Mesenchymal stem cell (in vitro differentiated cells and primary cell): Measurements from ENCODE around the gene ERG28.

Experiments used
- DNase-seq: peaks from one replicate; pipeline ENCODE4 v3.0.0-alpha.2; 2013
- H2AFZ ChIP-seq: one replicate; pipeline ENCODE4 v1.6.1; 2013; ENCODE audit warnings: low read depth, mild to moderate bottlenecking, control low read depth, inconsistent platforms, low read length, moderate library complexity
- H2AK5ac ChIP-seq: 2 replicates; pipeline ENCODE4 v1.6.1; 2013; ENCODE audit warnings: low read length, moderate library complexity, mild to moderate bottlenecking, inconsistent platforms; ENCODE audit not compliant: severe bottlenecking
- H2BK120ac ChIP-seq: one replicate; pipeline ENCODE4 v1.6.1; 2013; ENCODE audit warnings: low read depth, mild to moderate bottlenecking, inconsistent platforms, low read length, moderate library complexity
- H2BK12ac ChIP-seq, 2 experiments: one replicate each; pipeline ENCODE4 v1.6.1; 2013; ENCODE audit warnings: inconsistent platforms in 2 of 2, low read length in 2 of 2, mild to moderate bottlenecking in 2 of 2, moderate library complexity in 2 of 2, control low read depth in 1 of 2
- H2BK15ac ChIP-seq: one replicate; pipeline ENCODE4 v1.6.1; 2013; ENCODE audit warnings: mild to moderate bottlenecking, low read depth, inconsistent platforms; ENCODE audit not compliant: poor library complexity, severe bottlenecking
- H2BK5ac ChIP-seq: 2 replicates; pipeline ENCODE4 v1.6.1; 2013; ENCODE audit warnings: low read depth, mild to moderate bottlenecking, low read length, control low read depth, inconsistent platforms; ENCODE audit not compliant: poor library complexity, severe bottlenecking
- H3K14ac ChIP-seq, 2 experiments: one replicate each; pipeline ENCODE4 v1.6.1; 2013; ENCODE audit warnings: inconsistent platforms in 2 of 2, low read length in 2 of 2, control low read depth in 1 of 2, mild to moderate bottlenecking in 1 of 2, moderate library complexity in 1 of 2
- H3K18ac ChIP-seq, 2 experiments: one replicate each; pipeline ENCODE4 v1.6.1; 2013; ENCODE audit warnings: inconsistent platforms in 2 of 2, low read length in 2 of 2, control low read depth in 1 of 2, low read depth in 1 of 2, mild to moderate bottlenecking in 1 of 2
- H3K23ac ChIP-seq, 2 experiments: one replicate each; pipeline ENCODE4 v1.6.1; 2013; ENCODE audit warnings: inconsistent platforms in 2 of 2, low read length in 2 of 2, mild to moderate bottlenecking in 2 of 2, moderate library complexity in 2 of 2, control low read depth in 1 of 2
- H3K27ac ChIP-seq: 2 replicates; pipeline ENCODE4 v1.5.1; 2013; ENCODE audit warnings: mild to moderate bottlenecking, moderate library complexity, low read length, control low read depth, inconsistent platforms; ENCODE audit not compliant: poor library complexity, severe bottlenecking
- H3K27me3 ChIP-seq, 2 experiments: 2 replicates each; pipeline versions ENCODE4 v1.6.1 to v1.7.0; 2013; ENCODE audit warnings: low read length in 2 of 2, mild to moderate bottlenecking in 2 of 2, moderate library complexity in 2 of 2, control low read depth in 1 of 2, inconsistent platforms in 1 of 2; ENCODE audit not compliant: control insufficient read depth in 1 of 2, insufficient read depth in 1 of 2
- H3K36me3 ChIP-seq, 2 experiments: 2 replicates each; pipeline versions ENCODE4 v1.6.1 to v1.7.0; 2013; ENCODE audit warnings: low read length in 2 of 2, control low read depth in 1 of 2, inconsistent platforms in 1 of 2, low read depth in 1 of 2, mild to moderate bottlenecking in 1 of 2; ENCODE audit not compliant: insufficient read depth in 2 of 2, control insufficient read depth in 1 of 2
- H3K4ac ChIP-seq, 2 experiments: one replicate each; pipeline ENCODE4 v1.6.1; 2013; ENCODE audit warnings: inconsistent platforms in 2 of 2, low read length in 2 of 2, mild to moderate bottlenecking in 2 of 2, moderate library complexity in 2 of 2, control low read depth in 1 of 2, low read depth in 1 of 2
- H3K4me1 ChIP-seq: 2 replicates; pipeline ENCODE4 v1.6.1; 2013; ENCODE audit warnings: low read depth, low read length, control low read depth; ENCODE audit not compliant: control insufficient read depth, insufficient read depth
- H3K4me2 ChIP-seq: 2 replicates; pipeline ENCODE4 v1.6.1; 2013; ENCODE audit warnings: low read length, mild to moderate bottlenecking, inconsistent platforms; ENCODE audit not compliant: poor library complexity, severe bottlenecking
- H3K4me3 ChIP-seq, 2 experiments: 2 replicates each; pipeline versions ENCODE4 v1.5.1 to v1.7.0; 2013; ENCODE audit warnings: low read length in 2 of 2, mild to moderate bottlenecking in 2 of 2, control low read depth in 1 of 2, low read depth in 1 of 2; ENCODE audit not compliant: insufficient read depth in 1 of 2
- H3K79me1 ChIP-seq: replicated peaks from 2 replicates; pipeline ENCODE4 v1.6.1; 2013; ENCODE audit warnings: mild to moderate bottlenecking, control low read depth, low read length, inconsistent platforms; ENCODE audit not compliant: poor library complexity, severe bottlenecking
- H3K9ac ChIP-seq: 2 replicates; pipeline ENCODE4 v1.7.0; 2013; ENCODE audit warnings: mild to moderate bottlenecking, low read length, moderate library complexity
- H3K9me3 ChIP-seq: 2 replicates; pipeline ENCODE4 v1.7.0; 2013; ENCODE audit warnings: mild to moderate bottlenecking, low read length; ENCODE audit not compliant: control insufficient read depth
- H4K8ac ChIP-seq: one replicate; pipeline ENCODE4 v1.6.1; 2013; ENCODE audit warnings: inconsistent platforms, mild to moderate bottlenecking, low read length, moderate library complexity
- H4K91ac ChIP-seq: one replicate; pipeline ENCODE4 v1.6.1; 2013; ENCODE audit warnings: mild to moderate bottlenecking, low read length, inconsistent platforms
- WGBS: methylation state at CpG from one replicate; pipeline ENCODE4 v1.1.7; 2013; ENCODE audit warnings: mixed read lengths; 5-methylcytosine and 5-hydroxymethylcytosine counted together

The ERG28 gene

GRCh38 chr14:75610834-75611233, 49.8 kb downstream of the ERG28 start:
- H2BK12ac ChIP-seq: no peak overlapping the region

GRCh38 chr14:75609606-75610475, 50.8 kb downstream of the ERG28 start:
- peaks cover 7% of the 10 kb centered on the region for H3K4me1 ChIP-seq
- no peak for DNase-seq
- WGBS: 90% methylated on average over 9 of the region's 9 CpGs
- no peak overlapping the region for H4K91ac ChIP-seq
- H3K4ac ChIP-seq: no peak overlapping the region
- no peak overlapping the region for H2BK15ac ChIP-seq
- no peak overlapping the region for H3K4me3 ChIP-seq
- H2BK12ac ChIP-seq: no peak overlapping the region
- H3K27me3 ChIP-seq: no peaks in the 10 kb centered on the region
- H3K27ac ChIP-seq: no peak overlapping the region
- H2BK120ac ChIP-seq: no peak overlapping the region
- H3K23ac ChIP-seq: no peak overlapping the region
- no peak overlapping the region for H3K18ac ChIP-seq
- H3K4me2 ChIP-seq: no peak overlapping the region
- H3K79me1 ChIP-seq: peaks cover 45% of the 10 kb centered on the region
- no peak overlapping the region for H3K14ac ChIP-seq
- peaks cover 0 to 7% of the 10 kb centered on the region in 2 experiments for H3K36me3 ChIP-seq
- H3K9me3 ChIP-seq: peaks cover 19% of the 10 kb centered on the region
- H2AK5ac ChIP-seq: no peak overlapping the region
- no peak overlapping the region for H3K9ac ChIP-seq
- no peak overlapping the region for H2AFZ ChIP-seq
- H2BK5ac ChIP-seq: no peak overlapping the region
- no peak overlapping the region for H4K8ac ChIP-seq

More at GRCh38 chr14:75610834-75611233, 49.8 kb downstream of the ERG28 start:
- WGBS: 80% methylated on average over 2 of the region's 4 CpGs
- no peak overlapping the region for H3K9ac ChIP-seq
- peaks cover 0 to 7% of the 10 kb centered on the region in 2 experiments for H3K36me3 ChIP-seq
- no peaks in the 10 kb centered on the region for H3K27me3 ChIP-seq
- no peak overlapping the region for H2AK5ac ChIP-seq
- H2BK5ac ChIP-seq: no peak overlapping the region
- H3K4me2 ChIP-seq: no peak overlapping the region
- H2BK120ac ChIP-seq: no peak overlapping the region
- H3K4ac ChIP-seq: no peak overlapping the region
- H3K9me3 ChIP-seq: peaks cover 19% of the 10 kb centered on the region
- no peak overlapping the region for H3K18ac ChIP-seq
- peak; percentile 47 for DNase-seq
- no peak overlapping the region for H3K14ac ChIP-seq
- H3K27ac ChIP-seq: no peak overlapping the region
- H4K91ac ChIP-seq: no peak overlapping the region
- peaks cover 3% of the 10 kb centered on the region for H3K4me1 ChIP-seq
- no peak overlapping the region for H3K23ac ChIP-seq
- no peak overlapping the region for H2AFZ ChIP-seq
- H4K8ac ChIP-seq: no peak overlapping the region
- H3K4me3 ChIP-seq: no peak overlapping the region
- peaks cover 51% of the 10 kb centered on the region for H3K79me1 ChIP-seq
- H2BK15ac ChIP-seq: no peak overlapping the region

- H2BK15ac ChIP-seq: no peak overlapping the region
- DNase-seq: no peak
- H3K9ac ChIP-seq: no peak overlapping the region
- H3K14ac ChIP-seq: no peak overlapping the region
- no peak overlapping the region for H3K23ac ChIP-seq
- H2BK5ac ChIP-seq: no peak overlapping the region
- WGBS: 96% methylated on average over 3 of the region's 4 CpGs
- H2AFZ ChIP-seq: no peak overlapping the region
- peaks cover 9% of the 10 kb centered on the region for H3K4me1 ChIP-seq
- no peak overlapping the region for H3K4me3 ChIP-seq
- H3K4me2 ChIP-seq: no peak overlapping the region
- peaks cover 39% of the 10 kb centered on the region for H3K79me1 ChIP-seq
- H4K91ac ChIP-seq: no peak overlapping the region
- H3K9me3 ChIP-seq: peaks cover 19% of the 10 kb centered on the region
- no peak overlapping the region for H3K27ac ChIP-seq
- peaks cover 0 to 7% of the 10 kb centered on the region in 2 experiments for H3K36me3 ChIP-seq
- H3K4ac ChIP-seq: no peak overlapping the region
- no peak overlapping the region for H2BK12ac ChIP-seq
- no peak overlapping the region for H2BK120ac ChIP-seq
- H3K27me3 ChIP-seq: no peaks in the 10 kb centered on the region
- H2AK5ac ChIP-seq: no peak overlapping the region
- no peak overlapping the region for H3K18ac ChIP-seq
- H4K8ac ChIP-seq: no peak overlapping the region
These were observed 51.6 kb downstream of the ERG28 start for GRCh38 chr14:75609116-75609515.

GRCh38 chr14:75607842-75608640, 52.6 kb downstream of the ERG28 start:
- H3K9ac ChIP-seq: no peak overlapping the region
- H3K36me3 ChIP-seq: peaks cover 0 to 7% of the 10 kb centered on the region in 2 experiments
- DNase-seq: no peak
- 92% methylated on average over 12 of the region's 12 CpGs for WGBS
- peaks cover 9% of the 10 kb centered on the region for H3K4me1 ChIP-seq
- H3K9me3 ChIP-seq: peaks cover 19% of the 10 kb centered on the region
- no peak overlapping the region for H3K4ac ChIP-seq
- H2BK15ac ChIP-seq: no peak overlapping the region
- no peak overlapping the region for H4K91ac ChIP-seq
- no peak overlapping the region for H3K27ac ChIP-seq
- H3K4me3 ChIP-seq: no peak overlapping the region
- H2BK12ac ChIP-seq: no peak overlapping the region
- H2BK120ac ChIP-seq: no peak overlapping the region
- H2BK5ac ChIP-seq: no peak overlapping the region
- H2AK5ac ChIP-seq: no peak overlapping the region
- no peak overlapping the region for H3K14ac ChIP-seq
- H3K18ac ChIP-seq: no peak overlapping the region
- H3K23ac ChIP-seq: no peak overlapping the region
- no peaks in the 10 kb centered on the region for H3K27me3 ChIP-seq
- no peak overlapping the region for H4K8ac ChIP-seq
- H3K4me2 ChIP-seq: no peak overlapping the region
- no peak overlapping the region for H2AFZ ChIP-seq
- H3K79me1 ChIP-seq: peaks cover 47% of the 10 kb centered on the region
